Body of pancreas (tissue), 4 donors: Measurements from ENCODE around the gene MAP1S. TPM values are rescaled to one million over a fixed set of nuclear protein-coding genes. Genes with fewer than 3 reads are reported as not detected.

Experiments
- ATAC-seq: fragments of 150-250 bp; one replicate; pipeline ENCODE4 v1.9.1; 2016
- DNase-seq, 4 donors: peaks; one replicate each; pipeline ENCODE4 v3.0.0-alpha.2; 2019
- H3K27ac ChIP-seq, 4 donors: fragments of 200-600 bp; sonication (generic); 1 replicate in 3 of 4; 2 replicates in 1 of 4; pipeline versions ENCODE4 v1.5.1 to v1.6.1; 2016 to 2019; ENCODE audit warnings: mild to moderate bottlenecking in 1 of 4, mixed read lengths in 1 of 4, moderate library complexity in 1 of 4
- H3K27me3 ChIP-seq, 2 donors: fragments of 200-600 bp; sonication (generic); one replicate each; pipeline ENCODE4 v1.6.0; 2016; ENCODE audit warnings: mild to moderate bottlenecking in 1 of 2
- H3K36me3 ChIP-seq, 2 donors: fragments of 200-600 bp; sonication (generic); replicated peaks in 1 of 2; 2 replicates each; pipeline ENCODE4 v1.5.1; 2016; ENCODE audit warnings: low read depth in 2 of 2; ENCODE audit not compliant: insufficient read depth in 1 of 2
- H3K4me1 ChIP-seq: fragments of 200-600 bp; sonication (generic); one replicate; pipeline ENCODE4 v1.6.0; 2016
- H3K4me3 ChIP-seq, 2 donors: fragments of 200-600 bp; sonication (generic); 1 replicate in 1 of 2; 2 replicates in 1 of 2; pipeline ENCODE4 v1.5.1; 2016 to 2019
- H3K9me3 ChIP-seq, 3 donors: fragments of 200-600 bp; sonication (generic); 1 replicate in 2 of 3; 2 replicates in 1 of 3; pipeline ENCODE4 v1.5.1; 2016
- POLR2A ChIP-seq, 3 donors: fragments of 450-650 bp; IDR thresholded peaks; one replicate each; pipeline ENCODE4 v1.6.1; 2016; ENCODE audit warnings: antibody characterized with exemption in 3 of 3, mild to moderate bottlenecking in 2 of 3
- WGBS, 2 donors: methylation state at CpG; one replicate each; pipeline ENCODE4 v1.1.5; 2017; 5-methylcytosine and 5-hydroxymethylcytosine counted together
- intact Hi-C: fragments of 100-400 bp; cut with DNase I; formaldehyde crosslinking; loops from one replicate; pipeline ENCODE4 v1.15.1; 2023
- total RNA-seq, 2 donors: library from RNA; depleted of rRNA; stranded (reverse); fragments of >200 nt; gene quantifications; one replicate each; pipeline ENCODE4 v1.1.0, GENCODE V29; 2016
- TF ChIP-seq, protein P1 (sequence below), 7 experiments: fragments of 450-650 bp in 4 of 7; fragments of 200-600 bp in 3 of 7; sonication (generic) in 3 of 7; IDR thresholded peaks; one replicate each; pipeline ENCODE4 v1.5.1; 2016 to 2019; ENCODE audit warnings: antibody characterized with exemption in 7 of 7

The MAP1S gene
- total RNA-seq, 2 donors from 2014 or later, result 37.1 to 53.4 TPM

DNA sequence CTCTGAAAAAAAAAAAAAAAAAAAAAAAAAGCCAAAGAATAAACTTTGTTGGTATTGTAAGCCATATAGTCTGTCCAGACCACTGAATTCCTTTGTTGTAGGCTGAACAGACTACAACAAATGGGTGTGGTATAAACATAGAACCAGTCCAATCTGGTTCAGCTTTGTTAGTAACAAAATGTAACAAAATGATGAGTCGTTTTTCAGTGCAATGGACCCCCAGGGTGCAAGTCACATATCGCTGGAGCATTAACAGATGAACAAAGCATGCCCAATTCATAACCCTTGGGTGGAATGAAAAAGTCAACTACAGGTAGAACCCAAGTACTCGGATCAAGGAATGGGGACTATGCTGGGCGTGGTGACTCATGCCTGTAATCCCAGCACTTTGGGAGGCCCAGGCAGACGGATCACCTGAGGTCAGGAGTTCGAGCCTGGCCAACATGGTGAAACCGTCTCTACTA lies 18.4 kb downstream of the MAP1S start:
- ATAC-seq, result no peak
- intact Hi-C loops, result no loop called here
- no peak for TF ChIP-seq POLR2A (IDR thresholded peaks at IDR 0.05)
- TF ChIP-seq, protein P1, sequence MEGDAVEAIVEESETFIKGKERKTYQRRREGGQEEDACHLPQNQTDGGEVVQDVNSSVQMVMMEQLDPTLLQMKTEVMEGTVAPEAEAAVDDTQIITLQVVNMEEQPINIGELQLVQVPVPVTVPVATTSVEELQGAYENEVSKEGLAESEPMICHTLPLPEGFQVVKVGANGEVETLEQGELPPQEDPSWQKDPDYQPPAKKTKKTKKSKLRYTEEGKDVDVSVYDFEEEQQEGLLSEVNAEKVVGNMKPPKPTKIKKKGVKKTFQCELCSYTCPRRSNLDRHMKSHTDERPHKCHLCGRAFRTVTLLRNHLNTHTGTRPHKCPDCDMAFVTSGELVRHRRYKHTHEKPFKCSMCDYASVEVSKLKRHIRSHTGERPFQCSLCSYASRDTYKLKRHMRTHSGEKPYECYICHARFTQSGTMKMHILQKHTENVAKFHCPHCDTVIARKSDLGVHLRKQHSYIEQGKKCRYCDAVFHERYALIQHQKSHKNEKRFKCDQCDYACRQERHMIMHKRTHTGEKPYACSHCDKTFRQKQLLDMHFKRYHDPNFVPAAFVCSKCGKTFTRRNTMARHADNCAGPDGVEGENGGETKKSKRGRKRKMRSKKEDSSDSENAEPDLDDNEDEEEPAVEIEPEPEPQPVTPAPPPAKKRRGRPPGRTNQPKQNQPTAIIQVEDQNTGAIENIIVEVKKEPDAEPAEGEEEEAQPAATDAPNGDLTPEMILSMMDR (IDR thresholded peaks at IDR 0.05), result no peak
- H3K4me3 ChIP-seq, result no peak overlapping the region
- H3K9me3 ChIP-seq, result no peaks in the 10 kb centered on the region
- H3K27me3 ChIP-seq, result no peaks in the 10 kb centered on the region
- 86 to 90% methylated on average over 7 of the region's 7 CpGs for whole genome bisulfite sequencing, 2 donors
- no peak for DNase-seq
- H3K4me1 ChIP-seq, result no peaks in the 10 kb centered on the region
- peaks cover 0 to 15% of the 10 kb centered on the region in 2 donors for H3K36me3 ChIP-seq
- H3K27ac ChIP-seq, result no peak overlapping the region

DNA sequence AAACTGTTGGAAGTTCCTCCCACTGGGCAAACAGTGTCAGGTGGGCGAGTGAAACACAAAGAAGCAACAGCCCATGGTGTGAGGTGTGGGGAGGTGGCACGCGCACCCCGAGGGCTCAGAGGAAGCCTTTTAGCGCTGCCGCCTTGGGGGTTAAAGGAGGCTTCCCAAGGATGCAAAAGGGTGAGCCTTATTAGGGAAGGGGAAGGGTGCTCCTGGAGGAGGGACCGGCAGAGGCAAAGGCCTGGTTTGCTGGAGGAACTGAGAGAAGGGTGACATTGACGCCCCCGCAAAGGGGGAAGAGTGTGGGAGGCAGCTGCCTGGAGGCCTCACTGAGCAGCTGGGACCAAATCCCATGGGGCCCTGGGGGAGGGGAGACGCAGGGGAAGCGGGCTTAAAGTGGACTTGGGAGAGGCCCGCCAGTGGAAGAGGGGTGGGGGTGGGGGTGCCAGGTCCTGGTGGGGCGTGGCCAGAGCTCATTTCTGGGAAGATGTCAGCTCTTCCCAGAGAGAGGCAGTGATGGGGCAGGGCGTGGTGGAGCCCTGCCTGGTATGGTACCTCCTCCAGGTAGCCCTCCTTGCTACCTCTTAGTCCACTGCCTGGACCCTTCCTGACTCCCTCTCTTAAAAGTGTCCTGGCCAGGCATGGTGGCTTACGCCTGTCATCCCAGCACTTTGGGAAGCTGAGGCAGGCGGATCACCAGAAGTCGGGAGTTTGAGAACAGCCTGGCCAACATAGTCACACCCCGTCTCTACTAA lies 20.0 kb downstream of the MAP1S start:
- peak in 1 of 4 donors; percentile 43 for DNase-seq

DNA sequence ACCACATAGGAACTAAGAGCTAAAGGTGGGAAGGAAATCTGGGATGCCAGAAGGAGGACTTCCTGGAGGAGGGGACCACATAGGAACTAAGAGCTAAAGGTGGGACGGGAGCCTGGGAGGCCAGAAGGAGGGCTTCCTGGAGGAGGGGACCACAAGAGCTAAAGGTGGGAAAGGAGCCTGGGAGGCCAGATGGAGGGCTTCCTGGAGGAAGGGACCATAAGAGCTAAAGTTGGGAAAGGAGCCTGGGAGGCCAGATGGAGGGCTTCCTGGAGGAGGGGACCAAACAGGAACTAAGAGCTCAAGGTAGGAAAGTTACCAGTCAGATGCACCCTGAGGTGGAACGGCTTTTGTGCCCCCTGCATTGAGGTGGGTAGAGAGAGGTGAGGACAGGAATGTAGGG lies 22.2 kb downstream of the MAP1S start:
- H3K27me3 ChIP-seq, result no peaks in the 10 kb centered on the region
- no peaks in the 10 kb centered on the region for H3K36me3 ChIP-seq
- 79 to 83% methylated on average over 2 of the region's 2 CpGs for WGBS, 2 donors
- TF ChIP-seq, protein P1 (IDR thresholded peaks at IDR 0.05), result no peak
- no peak for TF ChIP-seq POLR2A (IDR thresholded peaks at IDR 0.05)
- H3K4me1 ChIP-seq, result no peaks in the 10 kb centered on the region
- H3K9me3 ChIP-seq, result no peaks in the 10 kb centered on the region
- H3K27ac ChIP-seq, result no peak overlapping the region
- H3K4me3 ChIP-seq, result no peak overlapping the region
- DNase-seq (no peak), ATAC-seq (no peak)
- intact Hi-C loops, result no loop called here

More for the DNA sequence above, 20.0 kb downstream of the MAP1S start:
- peaks cover 0 to 2% of the 10 kb centered on the region in 2 donors for H3K36me3 ChIP-seq
- no peak for TF ChIP-seq POLR2A (IDR thresholded peaks at IDR 0.05)
- TF ChIP-seq, protein P1 (IDR thresholded peaks at IDR 0.05), result no peak
- H3K27me3 ChIP-seq, result no peaks in the 10 kb centered on the region
- no peak overlapping the region for H3K27ac ChIP-seq
- no peaks in the 10 kb centered on the region for H3K9me3 ChIP-seq
- no peaks in the 10 kb centered on the region for H3K4me1 ChIP-seq
- intact Hi-C loops, result no loop called here
- 66 to 74% methylated on average over 16 of the region's 18 CpGs for WGBS, 2 donors
- ATAC-seq, result no peak
- H3K4me3 ChIP-seq, result no peak overlapping the region

DNA sequence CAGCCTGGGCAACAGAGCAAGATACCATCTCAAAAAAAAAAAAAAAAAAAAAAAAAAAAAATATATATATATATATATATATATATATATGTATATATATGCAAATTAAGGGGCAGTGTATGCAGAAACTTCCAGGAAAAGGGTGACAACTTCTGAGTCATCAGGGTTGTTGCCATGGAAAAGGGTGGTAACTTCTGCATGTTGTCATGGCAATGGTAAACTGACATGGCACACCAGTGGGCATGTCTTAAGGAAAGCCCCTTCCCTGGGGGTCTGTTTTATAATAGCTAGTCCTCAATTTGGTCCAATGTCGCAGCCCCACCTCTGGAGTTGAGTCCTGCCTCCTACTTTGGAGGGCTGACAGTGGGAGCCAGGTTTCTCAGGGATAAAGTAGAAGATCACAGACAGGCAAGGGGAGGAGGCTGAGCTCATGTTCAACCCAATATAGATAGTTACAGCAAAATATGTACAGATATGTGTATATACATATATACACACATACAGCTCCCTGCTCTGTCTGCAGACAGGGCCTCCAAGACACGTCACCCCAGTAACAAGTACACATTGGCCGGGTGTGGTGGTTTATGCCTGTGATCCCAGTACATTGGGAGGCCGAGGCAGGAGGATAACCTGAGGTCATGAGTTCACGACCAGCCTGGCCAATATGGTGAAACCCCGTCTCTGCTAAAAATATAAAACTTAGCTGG lies 24.7 kb downstream of the MAP1S start:
- no peak for DNase-seq
- H3K4me1 ChIP-seq, result peaks cover 13% of the 10 kb centered on the region
- no peaks in the 10 kb centered on the region for H3K36me3 ChIP-seq
- no peak overlapping the region for H3K27ac ChIP-seq
- TF ChIP-seq, protein P1 (IDR thresholded peaks at IDR 0.05), result no peak
- TF ChIP-seq POLR2A (IDR thresholded peaks at IDR 0.05), result no peak
- H3K27me3 ChIP-seq, result no peaks in the 10 kb centered on the region
- intact Hi-C loops, result no loop called here
- no peak for ATAC-seq
- WGBS, 2 donors, result 58 to 84% methylated on average over 4 to 6 of the region's 6 CpGs
- H3K9me3 ChIP-seq, result no peaks in the 10 kb centered on the region
- no peak overlapping the region for H3K4me3 ChIP-seq
